HFFc6 (cell line): ENCODE measurements around the gene PAOX. TPM values are rescaled to one million over a fixed set of nuclear protein-coding genes. Genes with fewer than 3 reads are reported as not detected.

ENCODE experiments used
- DNase-seq: peaks from one replicate; pipeline ENCODE4 v3.0.0-alpha.2; 2018
- H3K27ac Mint-ChIP-seq: 2 replicates; pipeline ENCODE4 v1.8.0; 2020; ENCODE audit warnings: mild to moderate bottlenecking, mixed read lengths
- H3K27me3 Mint-ChIP-seq: 2 replicates; pipeline ENCODE4 v1.8.0; 2021; ENCODE audit warnings: mild to moderate bottlenecking, moderate library complexity, mixed read lengths; ENCODE audit not compliant: insufficient read depth
- H3K36me3 Mint-ChIP-seq: 2 replicates; pipeline ENCODE4 v1.8.0; 2021; ENCODE audit warnings: low read depth, mixed read lengths
- H3K4me1 Mint-ChIP-seq: 2 replicates; pipeline ENCODE4 v1.8.0; 2020; ENCODE audit warnings: low read depth, mixed read lengths
- H3K4me3 Mint-ChIP-seq: 2 replicates; pipeline ENCODE4 v1.8.0; 2020; ENCODE audit warnings: mild to moderate bottlenecking, moderate library complexity, mixed read lengths
- H3K9me3 Mint-ChIP-seq: 2 replicates; pipeline ENCODE4 v1.8.0; 2020; ENCODE audit warnings: mild to moderate bottlenecking, mixed read lengths
- CTCF ChIP-seq: fragments of 200-600 bp; sonication (generic); IDR thresholded peaks from 2 replicates; pipeline ENCODE4 v1.5.0; 2021; ENCODE audit warnings: antibody characterized with exemption, mild to moderate bottlenecking
- long read RNA-seq: library from polyadenylated mRNA; unstranded; transcript quantifications from one replicate; pipeline ENCODE4 v2.0.0, GENCODE V29; 2019
- total RNA-seq, 6 experiments: library from RNA; stranded (reverse); fragmentation: NEBNext Ultra II Directional; extraction: Animal tissue kit (Norgen Biotek cat#: 25700); gene quantifications; 2 replicates in 1 of 6; 3 replicates in 5 of 6; pipeline ENCODE4 v1.2.3, GENCODE V29; 2021

The PAOX gene
- total RNA-seq, result 1 to 10 TPM; 2.4 to 4.9 (median 3.6) TPM
- long read RNA-seq, partial matches to known transcripts, result 1 of 3 reads
- long read RNA-seq, other reads (novel, unspliced or antisense), result 0 of 3 reads

- no peaks in the 10 kb centered on the region for H3K9me3 Mint-ChIP-seq
- H3K4me1 Mint-ChIP-seq, result no peaks in the 10 kb centered on the region
- peak; percentile 33 for DNase-seq
- H3K36me3 Mint-ChIP-seq, result no peaks in the 10 kb centered on the region
- peak within 1 kb of the TSS; percentile 83 for H3K4me3 Mint-ChIP-seq
- no peak for TF ChIP-seq CTCF
- H3K27ac Mint-ChIP-seq, result peak within 1 kb of the TSS; percentile 42; the same call in 1 of the 2 replicates
- no peaks in the 10 kb centered on the region for H3K27me3 Mint-ChIP-seq
These were observed at the start of gene PAOX for GRCh38 chr10:133379152-133379800. PAOX (plus strand) TSS chr10:133379262; CDS start chr10:133379317, 55 bp downstream.

- no peaks in the 10 kb centered on the region for H3K36me3 Mint-ChIP-seq
- DNase-seq, result peak; percentile 71
- H3K27me3 Mint-ChIP-seq, result peaks cover 43% of the 10 kb centered on the region
- no peak overlapping the region for H3K27ac Mint-ChIP-seq
- peak; percentile 98 for TF ChIP-seq CTCF
- peak overlapping the region; percentile 75 for H3K4me3 Mint-ChIP-seq
- H3K4me1 Mint-ChIP-seq, result peaks cover 16% of the 10 kb centered on the region; the same call in 1 of the 2 replicates
- H3K9me3 Mint-ChIP-seq, result no peaks in the 10 kb centered on the region
These were observed 49.4 kb upstream of the PAOX start for GRCh38 chr10:133329491-133330202.

GRCh38 chr10:133332936-133333699 is 45.9 kb upstream of the PAOX start:
- no peak overlapping the region for H3K4me3 Mint-ChIP-seq
- no peak for DNase-seq
- no peaks in the 10 kb centered on the region for H3K36me3 Mint-ChIP-seq
- H3K9me3 Mint-ChIP-seq, result no peaks in the 10 kb centered on the region
- no peak for TF ChIP-seq CTCF
- no peak overlapping the region for H3K27ac Mint-ChIP-seq
- peaks cover 38% of the 10 kb centered on the region for H3K27me3 Mint-ChIP-seq
- peaks cover 9% of the 10 kb centered on the region; the same call in 1 of the 2 replicates for H3K4me1 Mint-ChIP-seq

GRCh38 chr10:133334503-133335245 is 44.4 kb upstream of the PAOX start:
- H3K9me3 Mint-ChIP-seq, result no peaks in the 10 kb centered on the region
- H3K27ac Mint-ChIP-seq, result no peak overlapping the region
- TF ChIP-seq CTCF, result no peak
- peak overlapping the region; percentile 55 for H3K4me3 Mint-ChIP-seq
- no peaks in the 10 kb centered on the region for H3K36me3 Mint-ChIP-seq
- peaks cover 34% of the 10 kb centered on the region for H3K27me3 Mint-ChIP-seq
- peaks cover 4% of the 10 kb centered on the region; the same call in 1 of the 2 replicates for H3K4me1 Mint-ChIP-seq
- DNase-seq, result no peak
